HFFc6 (cell line): ENCODE data around the gene NAE1. TPM values are rescaled to one million over a fixed set of nuclear protein-coding genes. Genes with fewer than 3 reads are reported as not detected.

ENCODE experiments used
- DNase-seq: peaks from one replicate; pipeline ENCODE4 v3.0.0-alpha.2; 2018
- H3K27ac Mint-ChIP-seq: 2 replicates; pipeline ENCODE4 v1.8.0; 2020; ENCODE audit warnings: mild to moderate bottlenecking, mixed read lengths
- H3K27me3 Mint-ChIP-seq: 2 replicates; pipeline ENCODE4 v1.8.0; 2021; ENCODE audit warnings: mild to moderate bottlenecking, moderate library complexity, mixed read lengths; ENCODE audit not compliant: insufficient read depth
- H3K36me3 Mint-ChIP-seq: 2 replicates; pipeline ENCODE4 v1.8.0; 2021; ENCODE audit warnings: low read depth, mixed read lengths
- H3K4me1 Mint-ChIP-seq: 2 replicates; pipeline ENCODE4 v1.8.0; 2020; ENCODE audit warnings: low read depth, mixed read lengths
- H3K4me3 Mint-ChIP-seq: 2 replicates; pipeline ENCODE4 v1.8.0; 2020; ENCODE audit warnings: mild to moderate bottlenecking, moderate library complexity, mixed read lengths
- H3K9me3 Mint-ChIP-seq: 2 replicates; pipeline ENCODE4 v1.8.0; 2020; ENCODE audit warnings: mild to moderate bottlenecking, mixed read lengths
- CTCF ChIP-seq: fragments of 200-600 bp; sonication (generic); IDR thresholded peaks from 2 replicates; pipeline ENCODE4 v1.5.0; 2021; ENCODE audit warnings: antibody characterized with exemption, mild to moderate bottlenecking
- total RNA-seq, 6 experiments: library from RNA; stranded (reverse); fragmentation: NEBNext Ultra II Directional; extraction: Animal tissue kit (Norgen Biotek cat#: 25700); gene quantifications; 2 replicates in 1 of 6; 3 replicates in 5 of 6; pipeline ENCODE4 v1.2.3, GENCODE V29; 2021

NAE1 gene
- total RNA-seq, 6 experiments from 2014 or later, result 47.3 to 57.5 (median 53.8) TPM

GRCh38 chr16:66841366-66841765 lies 10.6 kb upstream of the NAE1 start:
- Mint-ChIP-seq H3K36me3 (0 out of 2 replicates have a peak, but pooled peaks cover 6% of the 10 kb centered on the region), H3K27ac (no peak overlapping the region), H3K27me3 (peaks cover 60% of the 10 kb centered on the region), H3K9me3 (peaks cover 8% of the 10 kb centered on the region), H3K4me1 (no peaks in the 10 kb centered on the region; the same call in 1 of the 2 replicates), H3K4me3 (no peak overlapping the region)
- DNase-seq, result no peak
- no peak for TF ChIP-seq CTCF

GRCh38 chr16:66840883-66841282 lies 10.1 kb upstream of the NAE1 start:
- H3K4me1 Mint-ChIP-seq, result no peaks in the 10 kb centered on the region; the same call in 1 of the 2 replicates
- no peak overlapping the region for H3K4me3 Mint-ChIP-seq
- DNase-seq, result no peak
- 0 out of 2 replicates have a peak, but pooled peaks cover 6% of the 10 kb centered on the region for H3K36me3 Mint-ChIP-seq
- peaks cover 8% of the 10 kb centered on the region for H3K9me3 Mint-ChIP-seq
- TF ChIP-seq CTCF, result no peak
- no peak overlapping the region for H3K27ac Mint-ChIP-seq
- peaks cover 56% of the 10 kb centered on the region for H3K27me3 Mint-ChIP-seq

GRCh38 chr16:66834746-66835145 lies 4.0 kb upstream of the NAE1 start:
- Mint-ChIP-seq H3K4me1 (peaks cover 21% of the 10 kb centered on the region), H3K27me3 (peaks cover 18% of the 10 kb centered on the region), H3K27ac (no peak overlapping the region), H3K9me3 (peaks cover 8% of the 10 kb centered on the region), H3K4me3 (no peak overlapping the region), H3K36me3 (0 out of 2 replicates have a peak, but pooled peaks cover 6% of the 10 kb centered on the region)
- no peak for TF ChIP-seq CTCF
- DNase-seq, result no peak

GRCh38 chr16:66832661-66833305 lies 2.0 kb upstream of the NAE1 start:
- peaks cover 32% of the 10 kb centered on the region for H3K4me1 Mint-ChIP-seq
- peaks cover 10% of the 10 kb centered on the region for H3K27me3 Mint-ChIP-seq
- no peak for TF ChIP-seq CTCF
- peak; percentile 41 for DNase-seq
- H3K27ac Mint-ChIP-seq, result peak overlapping the region; percentile 12; the same call in 1 of the 2 replicates
- H3K9me3 Mint-ChIP-seq, result no peaks in the 10 kb centered on the region
- no peaks in the 10 kb centered on the region; the same call in 1 of the 2 replicates for H3K36me3 Mint-ChIP-seq
- H3K4me3 Mint-ChIP-seq, result no peak overlapping the region

- Mint-ChIP-seq H3K4me1 (peaks cover 32% of the 10 kb centered on the region), H3K36me3 (no peaks in the 10 kb centered on the region; the same call in 1 of the 2 replicates), H3K9me3 (no peaks in the 10 kb centered on the region), H3K27ac (no peak overlapping the region; the same call in 1 of the 2 replicates), H3K4me3 (no peak overlapping the region), H3K27me3 (peaks cover 10% of the 10 kb centered on the region)
- no peak for DNase-seq
- TF ChIP-seq CTCF, result no peak
These were observed 1.4 kb upstream of the NAE1 start for GRCh38 chr16:66832190-66832589.
